AG10803 (cell line): ENCODE data around the gene TPH2.

ENCODE experiments used
- DNase-seq: peaks from one replicate; pipeline ENCODE4 v3.0.0; 2010; ENCODE audit warnings: low read depth
- H3K4me3 ChIP-seq: 2 replicates; pipeline ENCODE4 v1.5.1; 2011; ENCODE audit warnings: mild to moderate bottlenecking, low read length, control low read depth
- TF ChIP-seq, protein P1 (sequence below): conservative IDR thresholded peaks from 2 replicates; pipeline ENCODE4 v1.5.1; 2011; ENCODE audit warnings: mild to moderate bottlenecking, low read length, control low read depth, inconsistent platforms

TPH2 gene

DNA sequence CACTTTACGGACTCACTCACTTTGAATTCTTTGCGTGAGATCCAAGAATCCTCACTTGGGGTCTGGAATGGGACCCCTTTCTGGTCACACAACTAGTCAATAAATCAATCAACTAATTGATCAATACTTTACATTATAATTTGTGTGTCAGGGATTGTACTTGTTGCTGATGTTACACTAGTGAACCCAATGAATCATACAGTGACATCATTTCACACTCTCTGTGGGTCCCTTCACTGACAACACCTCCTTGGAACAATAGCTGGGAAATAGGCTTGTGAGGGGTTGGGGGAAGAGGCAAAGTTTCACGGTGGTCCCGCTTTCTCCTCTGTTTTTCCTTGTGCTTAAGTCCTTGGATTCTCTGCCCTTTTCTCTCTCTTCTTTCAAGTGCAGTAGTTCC, 35.0 kb downstream of the TPH2 start:
- TF ChIP-seq, protein P1, sequence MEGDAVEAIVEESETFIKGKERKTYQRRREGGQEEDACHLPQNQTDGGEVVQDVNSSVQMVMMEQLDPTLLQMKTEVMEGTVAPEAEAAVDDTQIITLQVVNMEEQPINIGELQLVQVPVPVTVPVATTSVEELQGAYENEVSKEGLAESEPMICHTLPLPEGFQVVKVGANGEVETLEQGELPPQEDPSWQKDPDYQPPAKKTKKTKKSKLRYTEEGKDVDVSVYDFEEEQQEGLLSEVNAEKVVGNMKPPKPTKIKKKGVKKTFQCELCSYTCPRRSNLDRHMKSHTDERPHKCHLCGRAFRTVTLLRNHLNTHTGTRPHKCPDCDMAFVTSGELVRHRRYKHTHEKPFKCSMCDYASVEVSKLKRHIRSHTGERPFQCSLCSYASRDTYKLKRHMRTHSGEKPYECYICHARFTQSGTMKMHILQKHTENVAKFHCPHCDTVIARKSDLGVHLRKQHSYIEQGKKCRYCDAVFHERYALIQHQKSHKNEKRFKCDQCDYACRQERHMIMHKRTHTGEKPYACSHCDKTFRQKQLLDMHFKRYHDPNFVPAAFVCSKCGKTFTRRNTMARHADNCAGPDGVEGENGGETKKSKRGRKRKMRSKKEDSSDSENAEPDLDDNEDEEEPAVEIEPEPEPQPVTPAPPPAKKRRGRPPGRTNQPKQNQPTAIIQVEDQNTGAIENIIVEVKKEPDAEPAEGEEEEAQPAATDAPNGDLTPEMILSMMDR = no peak
- H3K4me3 ChIP-seq = no peak overlapping the region
- no peak for DNase-seq

DNA sequence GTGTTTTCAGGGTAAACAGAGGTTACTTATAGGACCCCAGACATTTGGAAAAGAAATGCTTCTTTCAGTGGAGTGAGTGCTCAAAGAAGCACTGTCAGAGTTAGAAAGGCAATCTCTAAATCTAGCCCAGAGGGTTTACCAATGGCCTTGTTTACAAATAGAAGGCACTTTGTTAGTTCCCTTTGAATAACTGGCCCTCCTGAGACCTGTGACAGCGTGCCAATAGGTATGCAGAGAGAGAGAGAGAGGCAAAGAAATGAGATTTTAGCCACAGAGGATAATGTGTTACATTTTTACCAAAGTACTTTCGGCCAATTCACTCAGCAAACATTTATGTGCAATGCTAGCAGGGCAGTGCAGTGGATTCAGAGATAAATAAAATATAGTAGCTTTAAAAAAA, 41.9 kb downstream of the TPH2 start:
- DNase-seq = no peak
- H3K4me3 ChIP-seq = no peak overlapping the region
- TF ChIP-seq, protein P1 = no peak

DNA sequence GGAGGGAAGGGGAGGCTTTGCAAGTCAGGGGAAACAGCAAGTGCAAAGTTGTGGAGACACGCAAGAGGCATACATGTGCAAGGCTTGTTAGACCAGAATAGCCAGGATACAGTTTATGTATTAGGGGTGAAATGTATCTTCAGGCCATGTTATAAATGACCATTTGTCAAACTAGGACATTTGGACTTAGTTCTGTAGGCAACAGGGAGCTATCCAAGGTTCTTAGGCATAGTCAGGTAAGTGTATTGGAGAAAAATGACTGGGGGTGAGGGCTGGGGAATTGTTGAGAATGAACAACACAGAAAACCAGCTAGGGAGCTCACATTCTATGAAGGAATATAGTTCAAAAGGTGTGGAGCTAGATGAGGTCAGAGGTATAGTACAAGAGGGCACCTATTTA, 42.5 kb downstream of the TPH2 start:
- DNase-seq = peak; percentile 1
- H3K4me3 ChIP-seq = no peak overlapping the region
- TF ChIP-seq, protein P1 = no peak

DNA sequence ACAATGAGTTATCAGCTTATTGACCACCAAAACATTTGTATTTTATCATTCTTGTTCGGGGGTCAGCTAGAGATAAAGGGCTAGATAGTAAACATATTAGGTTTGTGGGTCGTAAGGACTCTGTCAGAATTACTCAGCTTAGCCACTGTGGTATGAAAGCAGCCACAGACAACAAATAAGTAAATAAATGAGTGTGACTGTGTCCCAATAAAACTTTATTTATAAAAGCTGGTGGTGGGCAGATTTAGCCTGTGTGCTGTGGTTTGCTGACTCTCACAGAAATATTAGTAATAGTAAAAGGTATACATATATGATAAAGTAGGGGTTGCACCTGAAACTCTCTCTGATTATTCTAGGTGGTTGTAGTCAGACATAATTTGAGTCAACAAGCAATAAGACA, 56.1 kb downstream of the TPH2 start:
- no peak for DNase-seq
- H3K4me3 ChIP-seq = no peak overlapping the region
- TF ChIP-seq, protein P1 = no peak

DNA sequence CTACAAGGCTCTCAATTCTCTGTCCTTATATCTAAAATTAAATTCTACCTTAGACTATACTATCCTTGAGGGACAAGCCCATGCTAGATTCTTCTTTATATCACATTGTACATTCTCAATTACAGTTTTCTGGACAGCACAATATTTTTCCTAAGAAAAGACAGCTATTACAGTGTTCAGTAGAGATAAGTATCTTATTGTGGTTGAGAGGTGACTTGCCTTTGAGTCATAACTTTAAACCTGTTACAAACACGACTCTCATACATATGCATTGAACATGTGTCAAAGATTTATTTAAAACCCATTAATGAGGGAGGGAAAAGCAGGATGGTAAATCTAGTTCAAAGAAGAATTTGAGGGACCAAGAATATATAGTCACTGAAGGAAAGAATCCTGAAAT, 61.1 kb downstream of the TPH2 start:
- DNase-seq = no peak
- H3K4me3 ChIP-seq = no peak overlapping the region
- TF ChIP-seq, protein P1 = no peak

DNA sequence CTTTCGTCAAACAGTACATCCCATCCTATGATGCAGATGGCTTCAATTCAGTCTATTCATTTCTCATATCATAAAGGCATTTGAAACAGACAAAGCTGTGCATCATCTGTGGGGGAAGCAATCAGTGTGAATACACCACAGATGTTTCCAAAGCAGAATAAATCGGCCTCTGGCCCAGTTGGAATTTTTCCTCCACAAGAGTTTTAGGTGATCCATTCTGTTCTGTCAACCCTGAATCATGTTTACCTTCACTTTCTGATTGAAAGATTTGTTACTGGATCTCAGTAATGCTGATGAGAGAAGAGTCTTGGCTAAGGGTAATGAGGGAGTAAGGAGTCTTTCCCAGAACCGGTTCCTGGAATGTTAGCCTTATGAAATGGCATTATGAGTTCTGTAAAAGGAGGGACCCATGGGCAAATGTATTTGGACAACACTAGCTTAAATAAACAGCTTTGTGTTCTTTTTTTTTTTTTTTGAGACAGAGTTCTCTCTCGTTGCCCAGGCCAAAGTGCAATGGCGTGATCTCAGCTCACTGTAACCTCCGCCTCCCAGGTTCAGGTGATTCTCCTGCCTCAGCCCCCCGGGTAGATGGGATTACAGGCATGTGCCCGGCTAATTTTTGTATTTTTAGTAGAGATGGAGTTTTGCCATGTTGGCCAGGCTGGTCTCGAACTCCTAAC, 62.5 kb downstream of the TPH2 start:
- no peak for DNase-seq
- no peak overlapping the region for H3K4me3 ChIP-seq
- TF ChIP-seq, protein P1 = no peak

DNA sequence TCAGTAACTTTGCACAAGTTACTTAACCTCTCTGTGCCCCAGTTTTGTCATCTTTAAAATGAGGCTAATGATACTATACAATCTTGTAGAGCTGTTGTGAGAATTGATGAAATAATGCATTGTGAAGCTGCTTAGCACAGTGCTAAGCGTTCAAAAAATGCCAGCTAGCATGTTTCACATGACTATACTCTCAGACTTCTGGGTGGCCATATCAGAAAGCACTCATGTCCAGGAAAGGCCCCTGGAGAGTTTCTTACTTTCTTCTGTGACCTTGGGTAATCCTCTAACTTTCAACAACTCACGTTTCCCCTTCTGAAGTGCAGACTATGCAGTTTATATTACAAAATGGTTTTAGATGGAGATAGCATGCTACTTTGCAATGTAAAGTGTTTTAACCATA, 68.1 kb downstream of the TPH2 start:
- TF ChIP-seq, protein P1 = no peak
- H3K4me3 ChIP-seq = no peak overlapping the region
- DNase-seq = no peak
